GM21515 (cell line): ENCODE data around the gene BAG3.
"Not testable (repeated sequence)": the region's sequence is repeated elsewhere in the genome, so short reads cannot be mapped to it uniquely, and the experiment has no call there.

Experiments used
- ATAC-seq: cut with Tn5 transposase; IDR thresholded peaks from one replicate; pipeline ENCODE4 v1.9.1; 2021; ENCODE audit not compliant: unreplicated experiment

The BAG3 gene

DNA sequence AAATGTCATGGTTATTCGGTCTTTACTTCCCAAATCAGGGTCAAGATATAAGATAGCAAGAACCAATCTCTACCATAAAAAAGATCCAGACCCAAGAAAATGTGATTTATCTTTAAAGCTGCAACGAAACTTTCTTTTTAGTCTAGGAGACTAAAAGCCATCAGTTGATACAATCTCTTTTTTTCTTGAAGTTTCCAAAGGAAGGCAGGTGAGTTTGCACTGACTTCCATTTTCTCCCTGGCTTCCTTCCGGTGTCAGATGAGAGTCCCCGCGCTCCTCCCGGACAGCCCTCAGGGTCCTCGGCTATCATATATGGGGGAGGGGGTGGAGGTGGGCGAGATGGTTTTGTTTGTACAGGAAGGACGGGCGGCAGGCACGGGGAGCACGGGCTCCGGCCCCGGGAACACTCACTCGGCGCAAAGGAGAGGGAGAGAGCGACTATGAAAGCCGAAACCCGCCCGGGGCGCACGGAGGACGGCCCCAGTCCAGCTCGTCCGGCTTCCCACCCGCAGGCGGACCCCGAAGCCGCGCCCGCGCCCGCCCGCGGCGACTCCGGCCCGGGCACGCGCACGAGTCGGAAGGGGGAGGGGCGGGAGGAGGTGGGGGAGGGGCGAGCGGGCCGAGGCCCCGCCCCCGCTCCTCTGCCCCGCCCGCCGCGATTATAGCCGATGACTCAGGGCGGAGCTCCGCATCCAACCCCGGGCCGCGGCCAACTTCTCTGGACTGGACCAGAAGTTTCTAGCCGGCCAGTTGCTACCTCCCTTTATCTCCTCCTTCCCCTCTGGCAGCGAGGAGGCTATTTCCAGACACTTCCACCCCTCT lies at the start of gene BAG3:
TSS of gene BAG3 (plus strand) at position 689 of the 822 bp plus-strand sequence. CDS start 296 bp downstream, outside the sequence.
- ATAC-seq: peak; percentile 70

DNA sequence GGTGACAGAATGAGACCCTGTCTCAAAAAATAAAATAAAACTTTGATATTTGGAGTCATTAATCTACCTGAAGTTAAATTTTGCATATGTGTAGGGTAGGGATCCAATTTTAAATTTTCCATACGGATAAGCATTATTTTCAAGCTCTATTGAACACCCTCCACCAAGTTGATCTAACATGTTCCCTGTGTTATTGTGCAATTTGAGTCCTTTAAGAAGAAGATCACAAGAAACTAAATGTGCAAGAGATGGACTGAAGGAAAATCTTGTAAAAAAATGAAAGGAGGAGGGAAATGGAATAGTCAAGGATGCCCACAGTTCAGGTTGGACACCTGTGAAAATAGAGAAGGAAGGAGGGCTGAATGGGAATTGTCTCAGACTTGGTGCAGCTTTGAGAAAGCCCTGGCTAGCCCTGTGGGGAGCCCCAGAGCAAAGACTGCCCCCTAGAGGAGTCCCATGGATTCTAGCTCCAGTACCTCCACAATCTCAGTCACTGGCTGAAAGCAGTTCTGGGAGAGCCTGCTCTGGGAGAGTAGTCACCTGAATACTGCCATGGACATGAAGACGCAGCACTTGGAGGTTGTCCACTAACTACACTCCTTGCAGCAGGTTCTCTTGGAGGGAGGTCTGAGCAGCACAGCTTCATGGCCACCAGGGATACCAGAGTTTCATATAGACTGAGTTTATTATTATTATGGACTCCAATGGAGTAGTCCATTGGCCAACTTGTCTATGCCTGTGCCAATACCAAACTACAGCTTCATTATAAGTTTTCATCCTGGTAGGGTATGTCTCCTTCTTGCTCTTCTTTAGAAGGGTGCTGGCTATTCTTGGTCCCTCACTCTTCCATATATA lies 48.7 kb upstream of the BAG3 start:
- ATAC-seq: no peak

DNA sequence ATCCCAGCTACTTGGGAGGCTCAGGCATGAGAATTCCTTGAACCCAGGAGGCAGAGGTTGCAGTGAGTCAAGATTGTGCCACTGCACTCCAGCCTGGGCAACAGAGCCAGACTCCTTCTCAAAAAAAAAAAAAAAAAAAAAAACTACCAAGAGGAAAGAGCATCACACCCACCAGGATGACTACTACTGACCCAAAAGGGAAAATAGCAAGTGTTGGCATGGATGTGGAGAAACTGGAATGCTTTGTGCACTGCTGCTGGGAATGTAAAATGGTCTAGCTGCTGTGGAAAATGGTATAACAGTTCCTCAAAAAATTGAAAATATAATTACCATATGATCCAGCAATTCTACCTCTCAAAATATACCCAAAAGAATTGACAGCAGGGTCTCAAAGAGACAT lies 46.7 kb upstream of the BAG3 start:
- ATAC-seq: no peak

DNA sequence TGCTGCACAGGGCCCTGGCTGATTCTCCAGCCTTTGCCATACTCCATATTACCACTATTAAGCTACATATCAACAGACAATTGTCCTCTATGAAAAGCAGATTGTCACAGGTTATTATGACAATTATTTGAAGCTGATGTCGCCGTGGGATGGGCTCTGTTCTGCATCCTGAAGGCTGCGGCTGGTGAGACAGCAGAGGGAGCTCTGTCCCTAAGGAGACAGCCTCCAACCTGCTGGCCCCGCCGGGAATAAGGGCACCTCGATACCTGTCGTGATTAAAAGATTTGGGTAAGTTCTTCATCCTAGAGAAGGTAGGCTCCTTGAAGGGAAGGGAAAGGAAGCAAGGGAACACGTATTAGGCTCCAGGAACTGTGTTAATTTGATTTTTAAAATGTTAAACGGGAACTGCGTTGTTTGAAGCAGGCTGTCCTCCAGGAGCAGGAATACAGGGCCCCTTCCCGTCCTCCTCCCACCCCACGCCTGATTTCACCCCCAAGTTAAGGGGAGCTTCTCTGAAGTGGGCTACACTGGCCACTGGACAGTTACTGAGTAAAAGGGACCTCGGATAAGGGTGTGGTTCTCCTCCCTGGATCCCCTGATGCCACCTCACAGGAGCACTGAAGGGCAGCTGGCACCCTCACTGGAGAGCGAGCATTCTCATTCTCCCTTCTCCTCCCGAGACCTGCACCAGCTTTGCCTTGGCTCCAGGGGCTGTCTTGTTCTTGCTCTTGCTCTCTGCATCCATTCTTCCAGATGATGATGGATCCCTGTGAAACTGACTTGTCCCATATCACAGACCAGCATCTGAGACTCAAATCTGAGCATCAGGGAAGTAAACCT lies 42.6 kb upstream of the BAG3 start:
- ATAC-seq: no peak

DNA sequence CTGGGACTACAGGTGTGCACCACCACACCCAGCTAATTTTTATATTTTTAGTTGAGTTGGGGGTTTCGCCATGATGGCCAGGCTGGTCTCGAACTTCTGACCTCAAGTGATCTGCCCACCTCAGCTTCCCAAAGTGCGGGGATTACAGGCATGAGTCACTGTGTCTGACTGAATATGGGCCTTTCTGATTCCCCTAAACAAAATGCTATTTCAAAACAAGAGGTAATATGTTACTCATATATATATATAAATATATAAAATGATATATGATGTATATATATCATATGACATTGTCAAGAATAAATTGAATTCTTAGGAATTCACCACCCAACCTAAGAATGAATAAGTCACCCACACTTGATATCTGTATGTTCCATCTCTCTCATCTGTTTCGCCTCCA lies 41.7 kb upstream of the BAG3 start:
- no peak for ATAC-seq

DNA sequence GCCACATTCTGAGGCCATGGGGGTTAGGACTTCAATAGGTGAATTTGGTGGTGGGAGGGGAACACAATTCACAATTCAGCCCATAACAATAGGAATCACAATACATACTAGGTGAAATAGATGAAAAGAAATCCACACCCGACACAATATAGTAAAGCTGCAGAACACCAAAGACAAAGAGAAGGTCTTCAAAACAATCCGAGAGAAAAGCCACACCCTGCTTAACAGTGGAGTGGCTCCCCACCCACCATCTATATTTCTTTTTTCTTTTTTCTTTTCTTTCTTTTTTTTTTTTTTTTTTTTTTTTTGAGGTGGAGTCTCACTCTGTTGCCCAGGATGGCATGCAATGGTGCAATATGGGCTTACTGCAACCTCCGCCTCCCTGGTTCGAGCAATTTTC lies 39.7 kb upstream of the BAG3 start:
- no peak for ATAC-seq

DNA sequence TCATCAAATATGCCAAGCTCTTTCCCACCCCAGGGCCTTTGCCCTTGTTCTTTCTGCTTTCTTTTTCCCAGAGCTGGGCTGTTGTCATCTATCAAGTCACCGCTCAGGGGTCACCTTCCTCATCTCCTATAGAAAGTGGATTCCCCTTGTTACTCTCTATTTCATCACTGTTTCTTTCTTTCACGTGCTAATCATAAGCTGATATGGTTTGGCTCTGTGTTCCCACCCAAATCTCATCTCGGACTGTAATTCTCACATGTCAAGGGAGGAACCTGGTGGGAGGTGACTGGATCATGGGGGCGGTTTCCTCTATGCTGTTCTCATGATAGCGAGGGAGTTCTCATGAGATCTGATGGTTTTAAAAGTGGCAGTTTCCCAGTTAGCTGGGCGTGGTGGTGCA lies 37.4 kb upstream of the BAG3 start:
- no peak for ATAC-seq

DNA sequence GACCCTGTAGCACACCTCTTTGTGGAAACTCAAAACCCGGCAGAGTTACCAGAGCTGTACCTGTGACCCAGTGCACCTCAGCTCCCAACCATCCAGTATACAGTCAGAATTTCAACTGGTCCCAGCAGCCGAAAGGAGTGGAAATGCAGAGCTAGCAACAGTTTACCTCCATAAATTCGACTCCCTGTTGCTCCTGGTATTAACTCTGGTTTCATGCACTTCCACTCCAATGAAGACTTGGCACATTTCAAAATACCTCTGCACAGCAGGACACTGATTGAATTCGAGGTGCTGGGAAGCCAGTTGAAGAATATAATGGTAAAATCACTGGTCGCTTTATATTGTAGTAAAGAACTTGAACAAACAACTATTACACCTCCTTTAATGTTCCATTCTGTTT lies 36.5 kb upstream of the BAG3 start:
- no peak for ATAC-seq

DNA sequence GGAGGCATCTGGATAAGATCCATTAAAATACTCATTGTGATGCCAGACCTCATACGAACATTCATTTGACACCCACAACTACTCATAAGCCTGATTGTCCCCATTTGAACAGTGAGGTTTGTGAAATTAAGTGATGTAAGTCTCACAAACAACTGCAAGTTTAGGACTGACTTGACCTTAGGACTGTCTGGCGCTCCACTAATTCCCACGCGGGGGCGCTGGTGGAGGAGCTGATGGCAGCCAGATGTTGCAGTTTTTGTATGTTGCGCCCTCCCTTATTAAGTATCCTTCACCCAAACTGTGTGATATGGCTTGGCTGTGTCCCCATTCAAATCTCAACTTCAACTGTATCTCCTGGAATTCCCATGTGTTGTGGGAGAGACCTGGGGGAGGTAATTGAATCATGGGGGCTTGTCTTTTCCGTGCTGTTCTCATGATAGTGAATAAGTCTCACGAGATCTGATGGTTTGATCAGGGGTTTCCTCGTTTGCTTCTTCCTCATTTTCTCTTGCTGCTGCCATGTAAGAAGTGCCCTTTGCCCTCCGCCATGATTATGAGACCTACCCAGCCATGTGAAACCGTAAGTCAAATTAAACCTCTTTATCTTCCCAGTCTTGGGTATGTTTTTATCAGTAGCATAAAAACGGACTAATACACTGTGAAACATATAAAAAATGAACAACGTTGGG lies 34.2 kb upstream of the BAG3 start:
- ATAC-seq: no peak

DNA sequence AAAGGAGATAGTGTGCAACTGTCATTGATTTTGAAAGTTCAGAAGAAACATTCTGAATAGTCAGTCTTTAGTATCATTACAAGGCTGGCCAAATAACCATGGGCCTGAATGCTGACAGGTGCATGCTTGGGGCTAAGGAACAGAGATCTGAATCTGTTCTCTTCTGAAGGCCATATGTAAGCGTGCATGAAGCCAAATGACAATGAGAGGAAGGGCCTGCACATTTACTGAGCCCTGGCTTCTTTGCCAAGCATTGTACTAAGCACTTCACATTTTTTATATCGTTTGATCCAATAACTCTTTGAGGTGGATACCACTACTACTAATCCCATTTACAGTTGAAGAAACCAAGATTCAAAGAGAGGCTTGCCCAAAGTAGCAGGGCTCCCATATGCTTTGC lies 32.0 kb upstream of the BAG3 start:
- no peak for ATAC-seq

DNA sequence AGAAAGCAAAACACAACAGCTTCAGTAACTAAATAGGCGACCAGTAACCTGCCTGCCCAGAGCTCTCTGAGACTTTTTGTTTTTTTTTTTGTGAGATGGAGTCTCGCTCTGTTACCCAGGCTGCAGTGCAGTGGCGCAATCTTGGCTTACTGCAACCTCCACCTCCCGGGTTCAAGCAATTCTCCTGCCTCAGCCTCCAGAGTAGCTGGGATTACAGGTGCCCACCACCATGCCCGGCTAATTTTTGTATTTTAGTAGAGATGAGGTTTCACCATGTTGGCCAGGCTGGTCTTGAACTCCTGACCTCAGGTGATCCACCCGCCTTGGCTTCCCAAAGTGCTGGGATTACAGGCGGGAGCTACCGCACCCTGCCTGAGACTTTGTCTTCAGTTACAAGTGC lies 31.4 kb upstream of the BAG3 start:
- ATAC-seq: not testable (repeated sequence)

DNA sequence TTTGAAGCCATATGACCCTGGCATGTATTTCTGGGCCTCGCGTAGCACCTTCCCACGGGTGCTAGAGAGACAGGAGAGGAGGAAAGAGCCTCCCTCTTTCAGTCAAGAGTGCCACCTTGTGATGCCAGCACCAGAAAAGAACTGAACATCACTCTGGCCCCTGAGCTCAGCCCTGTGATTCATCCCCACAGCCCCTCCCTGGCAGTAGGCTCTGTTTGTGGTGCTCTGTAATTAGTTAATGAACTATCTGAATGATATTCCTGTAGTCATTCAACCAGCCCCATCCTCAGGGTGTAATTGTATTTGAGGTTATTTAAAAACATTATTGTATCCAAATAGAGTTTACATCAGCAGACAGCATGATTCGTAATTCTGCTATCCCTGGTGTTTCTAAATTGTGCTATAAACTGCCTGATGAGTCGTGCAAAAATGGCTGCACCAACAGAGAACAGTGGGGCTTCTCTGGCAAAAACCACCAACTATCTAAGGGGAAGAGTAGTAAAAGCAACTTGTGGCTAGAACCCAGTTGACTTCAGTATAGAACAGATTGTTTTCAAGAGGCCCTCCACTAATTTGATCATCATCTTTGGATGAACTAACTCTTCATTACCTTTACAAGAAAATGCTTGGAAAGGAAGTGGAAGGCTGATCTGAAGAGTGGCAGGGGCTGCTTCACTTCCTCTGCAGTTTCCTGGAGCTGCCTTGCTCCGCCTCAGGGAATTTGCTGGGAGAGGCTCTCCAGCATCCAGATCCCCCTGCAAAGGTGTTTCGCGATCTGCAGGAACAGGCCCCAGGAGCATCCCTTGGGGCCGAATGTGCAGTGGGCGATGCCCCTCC lies 30.7 kb upstream of the BAG3 start:
- no peak for ATAC-seq

DNA sequence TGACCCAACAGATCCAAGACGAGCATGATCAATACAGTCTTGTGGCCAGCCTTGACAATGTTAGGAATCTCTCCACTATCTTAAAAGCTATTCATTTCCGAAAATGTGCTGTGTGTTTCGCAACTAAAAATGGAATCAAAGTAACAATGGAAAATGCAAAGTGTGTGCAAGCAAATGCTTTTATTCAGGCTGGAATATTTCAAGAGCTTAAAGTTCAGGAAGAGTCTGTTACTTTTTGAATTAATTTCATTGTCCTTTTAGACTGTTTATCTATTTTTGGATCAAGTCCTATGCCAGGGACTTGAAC lies 30.1 kb upstream of the BAG3 start:
- no peak for ATAC-seq

DNA sequence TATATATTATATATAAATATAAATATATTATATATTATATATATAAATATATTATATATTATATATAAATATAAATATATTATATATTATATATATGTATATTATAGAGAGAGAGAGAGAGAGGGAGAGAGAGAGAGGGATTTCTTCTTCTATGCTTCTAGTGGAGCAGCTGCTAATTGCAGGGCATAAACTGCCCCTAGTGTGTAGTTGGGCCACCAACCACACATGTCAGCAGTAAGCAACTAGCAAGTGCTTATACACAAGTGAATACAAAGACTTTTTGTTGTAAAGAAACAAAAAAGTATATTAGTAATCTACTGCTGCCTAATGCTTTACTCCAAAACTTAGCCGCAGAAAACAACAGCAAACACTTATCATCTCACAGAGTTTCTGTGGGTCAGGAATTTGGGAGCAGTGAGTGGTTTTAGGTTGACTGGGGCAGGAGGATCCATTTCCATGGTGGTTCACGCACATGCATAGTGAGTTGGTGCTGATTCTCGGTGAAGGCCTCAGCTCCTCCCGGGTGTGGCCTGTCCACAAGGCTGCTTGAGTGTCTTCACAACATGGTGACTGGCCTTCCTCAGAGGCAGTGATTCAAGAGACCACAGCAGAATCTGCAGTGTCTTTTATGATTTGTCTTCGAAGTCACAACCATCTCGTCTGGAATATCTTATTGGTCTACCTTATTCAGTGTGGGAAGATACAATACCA lies 25.5 kb upstream of the BAG3 start:
- no peak for ATAC-seq

DNA sequence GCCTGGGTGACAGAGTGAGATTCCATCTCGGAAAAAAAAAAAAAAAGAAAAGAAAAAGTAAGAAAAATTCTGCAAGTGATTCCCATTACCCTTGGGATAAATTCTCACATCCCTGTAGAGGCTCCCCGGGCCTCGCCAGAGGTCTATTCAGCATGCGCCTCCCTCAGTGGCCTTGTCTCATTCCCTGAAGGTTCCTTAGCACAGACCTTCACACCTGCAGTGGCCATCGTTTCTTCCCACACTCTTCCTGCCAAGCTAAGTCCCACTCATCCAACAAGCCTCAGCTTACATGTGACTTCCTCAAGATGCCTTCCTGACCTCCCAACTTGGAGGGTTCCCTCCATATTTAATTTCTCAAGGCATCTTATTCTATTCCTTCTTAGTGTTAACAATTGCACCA lies 20.9 kb upstream of the BAG3 start:
- no peak for ATAC-seq

DNA sequence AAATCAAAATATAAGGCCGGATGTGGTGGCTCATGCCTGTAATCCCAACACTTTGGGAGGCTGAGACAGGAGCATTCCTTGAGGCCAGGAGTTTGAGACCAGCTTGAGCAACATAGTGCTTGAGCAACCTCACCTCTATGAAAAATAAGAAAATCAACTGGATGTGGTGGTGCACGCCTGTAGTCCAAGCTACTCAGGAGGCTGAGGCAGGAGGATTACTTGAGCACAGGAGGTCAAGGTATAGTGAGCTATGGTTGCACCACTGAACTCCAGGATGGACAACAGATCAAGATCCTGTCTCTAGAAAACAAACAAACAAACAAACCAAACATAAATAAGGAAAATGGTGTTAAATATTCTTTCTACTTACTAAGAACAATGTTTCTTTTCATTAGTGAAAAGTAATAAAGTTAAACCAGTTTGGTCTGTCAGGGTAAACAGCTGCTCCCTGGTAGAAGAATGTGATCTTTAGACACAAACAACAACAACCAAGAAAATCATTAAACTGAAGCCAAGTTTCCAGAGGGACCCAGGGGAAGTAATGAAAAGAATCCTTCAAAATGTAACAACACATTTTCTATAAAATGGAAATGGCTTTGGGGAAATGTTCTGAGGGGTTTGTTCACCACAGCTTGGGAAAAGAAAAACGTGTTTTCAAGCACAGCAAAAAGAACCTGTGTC lies 17.5 kb upstream of the BAG3 start:
- ATAC-seq: no peak

DNA sequence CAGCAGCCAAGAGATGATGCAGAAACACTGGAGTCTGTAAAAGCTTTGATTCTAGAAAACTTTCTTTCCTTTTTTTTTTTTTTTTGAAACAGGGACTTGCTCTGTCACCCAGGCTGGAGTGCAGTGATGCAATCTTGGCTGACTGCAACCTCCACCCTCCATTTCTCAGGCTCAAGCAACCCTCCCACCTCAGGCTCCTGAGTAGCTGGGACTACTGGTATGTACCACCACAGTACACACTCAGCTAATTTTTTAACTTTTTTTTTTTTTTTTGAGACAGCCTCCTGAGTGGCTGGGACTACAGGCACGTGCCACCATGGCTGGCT lies 17.0 kb upstream of the BAG3 start:
- ATAC-seq: no peak

DNA sequence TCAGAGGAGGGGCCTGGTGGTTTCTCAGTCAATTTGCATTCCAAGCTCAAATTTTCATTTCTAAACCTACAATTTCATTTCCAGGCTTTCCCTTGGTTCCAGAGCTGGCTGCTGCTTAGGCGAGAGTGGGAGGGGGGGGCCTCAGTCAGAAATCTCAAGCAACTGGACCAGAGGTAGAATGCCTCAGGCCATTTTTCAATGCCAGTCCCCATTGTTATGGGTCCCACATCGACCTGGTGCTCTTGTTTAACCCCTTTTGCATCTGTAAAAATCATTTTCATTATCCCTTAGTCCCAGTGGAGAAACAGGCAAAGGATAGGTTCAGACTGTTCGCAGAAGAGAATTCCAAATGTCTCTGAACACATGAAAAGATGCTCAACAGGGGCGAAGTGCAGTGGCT lies 13.5 kb upstream of the BAG3 start:
- ATAC-seq: no peak

DNA sequence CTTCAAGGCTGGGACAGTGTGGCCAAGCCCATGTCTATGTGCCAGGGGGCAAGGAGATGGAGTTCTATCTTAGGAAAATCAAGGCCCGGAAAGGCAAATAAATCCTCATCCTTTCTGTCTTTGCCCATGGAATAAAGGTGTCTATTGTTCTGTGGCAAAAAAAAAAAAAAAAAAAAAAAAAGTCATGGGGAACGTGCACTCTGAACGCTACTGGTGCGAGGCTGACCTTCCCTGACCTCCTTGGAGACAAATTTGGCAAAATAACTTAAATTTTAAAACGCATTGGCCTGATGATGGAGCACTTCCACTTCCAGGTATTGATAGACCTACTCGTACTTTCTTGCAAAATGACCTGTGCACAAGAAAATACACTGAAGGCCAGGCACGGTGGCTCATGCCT lies 12.2 kb upstream of the BAG3 start:
- ATAC-seq: no peak
